ENCODE measurements around the gene RFNG. TPM values are rescaled to one million over a fixed set of nuclear protein-coding genes. Genes with fewer than 3 reads are reported as not detected.

RFNG gene
- total RNA-seq, 1 experiment from 2014 or later = 68.5 TPM

DNA sequence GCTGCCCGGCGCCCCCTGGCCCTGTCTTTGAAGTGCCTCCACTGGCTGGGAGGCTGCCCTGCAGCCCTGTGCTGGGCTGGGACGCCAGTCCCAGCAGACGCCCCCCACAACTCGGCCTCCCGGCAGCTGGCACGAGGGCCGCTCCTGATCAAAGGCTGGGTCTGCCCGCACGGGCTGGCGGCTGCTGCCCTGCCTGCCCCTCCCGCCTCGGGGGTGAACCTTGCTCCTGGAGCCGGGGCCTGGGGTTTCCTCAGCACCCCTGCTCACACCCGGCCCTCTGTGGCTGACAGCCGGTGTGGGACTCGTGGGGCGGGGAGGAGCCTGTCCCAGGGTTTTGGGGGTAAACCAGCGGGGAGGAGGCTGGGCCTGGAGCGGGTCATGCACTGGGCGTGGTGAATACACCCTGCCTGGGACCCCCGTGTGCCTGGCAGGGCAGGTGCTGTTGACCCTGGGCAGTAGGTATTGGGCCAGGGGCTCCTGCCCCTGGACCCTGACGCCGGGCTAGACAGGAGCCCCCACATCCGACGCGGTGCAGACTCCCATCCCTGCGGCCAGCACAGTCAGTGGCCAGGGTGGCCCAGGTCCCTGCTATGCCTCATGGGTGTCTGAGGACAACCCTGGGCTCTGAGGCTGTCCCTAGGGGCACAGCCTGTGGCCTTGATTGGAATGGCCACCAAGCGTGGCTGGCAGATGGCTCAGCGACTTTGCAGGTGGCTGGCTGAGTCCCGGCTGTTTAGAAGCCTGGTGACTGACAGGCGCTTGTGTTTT, 50.6 kb downstream of the RFNG start:
- in situ Hi-C loops (cut with HindIII; ENCODE audit: low pct_unique_long_range_greater_than_20kb, low sequenced_read_pairs) = no loop called here
- DNase-seq (ENCODE audit: low read depth) = no peak

- no peak for DNase-seq (ENCODE audit: low read depth)
- in situ Hi-C loops (cut with HindIII; ENCODE audit: low pct_unique_long_range_greater_than_20kb, low sequenced_read_pairs) = no loop called here
Observed at GRCh38 chr17:81999976-82000802, 51.4 kb downstream of the RFNG start.

- in situ Hi-C loops (cut with HindIII; ENCODE audit: low pct_unique_long_range_greater_than_20kb, low sequenced_read_pairs) = no loop called here
- no peak for DNase-seq (ENCODE audit: low read depth)
Observed at GRCh38 chr17:81999587-81999975, 52.0 kb downstream of the RFNG start.

- in situ Hi-C loops (cut with HindIII; ENCODE audit: low pct_unique_long_range_greater_than_20kb, low sequenced_read_pairs) = no loop called here
- no peak for DNase-seq (ENCODE audit: low read depth)
Observed at GRCh38 chr17:81998691-81999438, 52.7 kb downstream of the RFNG start.

GRCh38 chr17:81998212-81998611, 53.4 kb downstream of the RFNG start:
- in situ Hi-C loops (cut with HindIII; ENCODE audit: low pct_unique_long_range_greater_than_20kb, low sequenced_read_pairs) = no loop called here
- no peak for DNase-seq (ENCODE audit: low read depth)

Other genes with a start within 250 kb of the RFNG start
- gene GCGR, start 247.7 kb downstream of the RFNG start, total RNA-seq (2014; rRNA removed; shearing (Covaris generic); ENCODE audit: low replicate concordance) = not detected in 2 replicates
- 24.7 and 30.9 TPM in 2 replicates for gene MCRIP1, start 218.5 kb downstream of the RFNG start, total RNA-seq (2014; rRNA removed; shearing (Covaris generic); ENCODE audit: low replicate concordance)
- not detected in 2 replicates for gene PPP1R27, start 216.8 kb downstream of the RFNG start, total RNA-seq (2014; rRNA removed; shearing (Covaris generic); ENCODE audit: low replicate concordance)
- gene P4HB, start 191.3 kb downstream of the RFNG start, total RNA-seq (2014; rRNA removed; shearing (Covaris generic); ENCODE audit: low replicate concordance) = 653 and 796 TPM in 2 replicates
- gene ARHGDIA, start 180.5 kb downstream of the RFNG start, total RNA-seq (2014; rRNA removed; shearing (Covaris generic); ENCODE audit: low replicate concordance) = 117 and 146 TPM in 2 replicates
- gene ALYREF, start 160.2 kb downstream of the RFNG start, total RNA-seq (2014; rRNA removed; shearing (Covaris generic); ENCODE audit: low replicate concordance) = 279 and 312 TPM in 2 replicates
- gene ANAPC11, start 160.1 kb downstream of the RFNG start, total RNA-seq (2014; rRNA removed; shearing (Covaris generic); ENCODE audit: low replicate concordance) = 220 and 309 TPM in 2 replicates
- gene NPB, start 149.6 kb downstream of the RFNG start, total RNA-seq (2014; rRNA removed; shearing (Covaris generic); ENCODE audit: low replicate concordance) = 0.07 and 5.4 TPM in 2 replicates
- gene PCYT2, start 140.4 kb downstream of the RFNG start, total RNA-seq (2014; rRNA removed; shearing (Covaris generic); ENCODE audit: low replicate concordance) = 26.2 and 59.9 TPM in 2 replicates
- 46.1 and 67.8 TPM in 2 replicates for gene SIRT7, start 133.6 kb downstream of the RFNG start, total RNA-seq (2014; rRNA removed; shearing (Covaris generic); ENCODE audit: low replicate concordance)
- 45.2 and 67.3 TPM in 2 replicates for gene MAFG, start 124.1 kb downstream of the RFNG start, total RNA-seq (2014; rRNA removed; shearing (Covaris generic); ENCODE audit: low replicate concordance)
- 272 and 283 TPM in 2 replicates for gene PYCR1, start 114.5 kb downstream of the RFNG start, total RNA-seq (2014; rRNA removed; shearing (Covaris generic); ENCODE audit: low replicate concordance)
- gene MYADML2, start 104.6 kb downstream of the RFNG start, total RNA-seq (2014; rRNA removed; shearing (Covaris generic); ENCODE audit: low replicate concordance) = not detected in 2 replicates
- gene NOTUM, start 90.6 kb downstream of the RFNG start, total RNA-seq (2014; rRNA removed; shearing (Covaris generic); ENCODE audit: low replicate concordance) = not detected in 2 replicates
- 48.7 and 62.8 TPM in 2 replicates for gene ASPSCR1, start 74.2 kb downstream of the RFNG start, total RNA-seq (2014; rRNA removed; shearing (Covaris generic); ENCODE audit: low replicate concordance)
- gene CENPX, start 28.9 kb downstream of the RFNG start, total RNA-seq (2014; rRNA removed; shearing (Covaris generic); ENCODE audit: low replicate concordance) = 157 and 162 TPM in 2 replicates
- 40.3 and 51.4 TPM in 2 replicates for gene LRRC45, start 28.5 kb downstream of the RFNG start, total RNA-seq (2014; rRNA removed; shearing (Covaris generic); ENCODE audit: low replicate concordance)
- 22.1 and 40.0 TPM in 2 replicates for gene RAC3, start 20.1 kb downstream of the RFNG start, total RNA-seq (2014; rRNA removed; shearing (Covaris generic); ENCODE audit: low replicate concordance)
- 56.6 and 98.4 TPM in 2 replicates for gene DCXR, start 14.1 kb downstream of the RFNG start, total RNA-seq (2014; rRNA removed; shearing (Covaris generic); ENCODE audit: low replicate concordance)
- gene GPS1, start 87 bp upstream of the RFNG start, total RNA-seq (2014; rRNA removed; shearing (Covaris generic); ENCODE audit: low replicate concordance) = 154 and 160 TPM in 2 replicates
- gene DUS1L, start 14.0 kb upstream of the RFNG start, total RNA-seq (2014; rRNA removed; shearing (Covaris generic); ENCODE audit: low replicate concordance) = 126 and 135 TPM in 2 replicates
- 58.4 and 64.6 TPM in 2 replicates for gene FASN, start 46.4 kb upstream of the RFNG start, total RNA-seq (2014; rRNA removed; shearing (Covaris generic); ENCODE audit: low replicate concordance)
- gene CCDC57, start 161.0 kb upstream of the RFNG start, total RNA-seq (2014; rRNA removed; shearing (Covaris generic); ENCODE audit: low replicate concordance) = 8.4 and 10.8 TPM in 2 replicates
- 589 and 677 TPM in 2 replicates for gene SLC16A3, start 177.2 kb upstream of the RFNG start, total RNA-seq (2014; rRNA removed; shearing (Covaris generic); ENCODE audit: low replicate concordance)
- 73.2 and 80.4 TPM in 2 replicates for gene CSNK1D, start 221.9 kb upstream of the RFNG start, total RNA-seq (2014; rRNA removed; shearing (Covaris generic); ENCODE audit: low replicate concordance)